ENCODE results near the gene SEC14L1. TPM values are rescaled to one million over a fixed set of nuclear protein-coding genes. Genes with fewer than 3 reads are reported as not detected.
"Not testable (repeated sequence)": the region's sequence is repeated elsewhere in the genome, so short reads cannot be mapped to it uniquely, and the experiment has no call there.

Gene SEC14L1
- total RNA-seq: 71.2 and 71.6 TPM in 2 replicates

GRCh38 chr17:77140878-77141767 lies at the start of gene SEC14L1:
Gene SEC14L1, plus strand, starts transcription at chr17:77140969. Its CDS starts 2,628 bp downstream, at chr17:77143597.
- intact Hi-C loops (cut with micrococcal nuclease): loop anchor here (1.0 to 5.0 kb wide), 3 partner anchors 13 to 404 kb away; partner anchors contain the start of genes MFSD11 and SRSF2

- intact Hi-C loops (cut with micrococcal nuclease): no loop called here
These were observed 48.7 kb upstream of the SEC14L1 start for GRCh38 chr17:77092025-77092424.

DNA sequence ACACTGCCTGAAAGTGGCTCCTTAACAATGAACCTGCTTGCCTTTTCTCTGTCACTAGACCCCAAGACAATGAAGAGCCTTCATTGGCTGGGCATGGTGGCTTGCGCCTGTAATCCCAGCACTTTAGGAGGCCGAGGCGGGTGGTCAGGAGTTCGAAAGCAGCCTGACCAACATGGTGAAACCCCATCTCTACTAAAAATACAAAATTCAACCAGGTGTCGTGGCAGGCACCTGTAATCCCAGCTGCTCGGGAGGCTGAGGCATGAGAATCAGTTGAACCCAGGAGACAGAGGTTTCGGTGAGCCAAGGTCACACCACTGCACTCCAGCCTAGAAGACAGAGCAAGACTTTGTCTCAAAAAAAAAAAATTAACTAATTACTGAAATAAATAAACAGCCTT lies 45.3 kb upstream of the SEC14L1 start:
- intact Hi-C loops (cut with micrococcal nuclease): no loop called here

GRCh38 chr17:77096570-77097214 lies 44.1 kb upstream of the SEC14L1 start:
- intact Hi-C loops (cut with micrococcal nuclease): no loop called here

- intact Hi-C loops (cut with micrococcal nuclease): no loop called here
These were observed 43.1 kb upstream of the SEC14L1 start for GRCh38 chr17:77097631-77098180.

- intact Hi-C loops (cut with micrococcal nuclease): no loop called here
These were observed 41.8 kb upstream of the SEC14L1 start for GRCh38 chr17:77098884-77099545.

DNA sequence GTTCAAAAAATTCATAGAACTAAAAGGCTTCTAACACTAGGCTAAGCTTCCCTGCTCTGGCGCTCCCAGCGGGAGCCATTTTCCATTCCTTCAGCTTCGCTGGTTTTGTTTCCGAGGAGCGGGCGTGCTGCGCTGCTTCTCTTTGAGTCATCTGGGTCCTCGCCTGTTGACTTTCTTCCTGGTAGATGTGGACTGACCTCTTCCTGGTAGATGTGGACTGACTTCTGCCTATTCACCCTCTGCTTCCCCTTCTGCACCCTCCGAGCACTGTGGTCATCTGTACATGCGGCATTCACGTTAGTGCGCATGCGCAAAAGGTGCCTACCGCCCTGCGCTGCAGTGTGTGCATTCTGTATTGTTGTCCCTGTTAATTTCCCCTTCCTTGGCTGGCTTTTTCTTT lies 40.8 kb upstream of the SEC14L1 start:
- intact Hi-C loops (cut with micrococcal nuclease): no loop called here

GRCh38 chr17:77101521-77102410 lies 39.0 kb upstream of the SEC14L1 start:
- intact Hi-C loops (cut with micrococcal nuclease): no loop called here

GRCh38 chr17:77102411-77103134 lies 38.2 kb upstream of the SEC14L1 start:
- intact Hi-C loops (cut with micrococcal nuclease): not testable (repeated sequence)

- intact Hi-C loops (cut with micrococcal nuclease): no loop called here
These were observed 35.1 kb upstream of the SEC14L1 start for GRCh38 chr17:77105706-77106105.

- intact Hi-C loops (cut with micrococcal nuclease): no loop called here
These were observed 33.9 kb upstream of the SEC14L1 start for GRCh38 chr17:77106874-77107358.

- intact Hi-C loops (cut with micrococcal nuclease): no loop called here
These were observed 33.0 kb upstream of the SEC14L1 start for GRCh38 chr17:77107506-77108433.

- intact Hi-C loops (cut with micrococcal nuclease): no loop called here
These were observed 31.5 kb upstream of the SEC14L1 start for GRCh38 chr17:77109159-77109759.

DNA sequence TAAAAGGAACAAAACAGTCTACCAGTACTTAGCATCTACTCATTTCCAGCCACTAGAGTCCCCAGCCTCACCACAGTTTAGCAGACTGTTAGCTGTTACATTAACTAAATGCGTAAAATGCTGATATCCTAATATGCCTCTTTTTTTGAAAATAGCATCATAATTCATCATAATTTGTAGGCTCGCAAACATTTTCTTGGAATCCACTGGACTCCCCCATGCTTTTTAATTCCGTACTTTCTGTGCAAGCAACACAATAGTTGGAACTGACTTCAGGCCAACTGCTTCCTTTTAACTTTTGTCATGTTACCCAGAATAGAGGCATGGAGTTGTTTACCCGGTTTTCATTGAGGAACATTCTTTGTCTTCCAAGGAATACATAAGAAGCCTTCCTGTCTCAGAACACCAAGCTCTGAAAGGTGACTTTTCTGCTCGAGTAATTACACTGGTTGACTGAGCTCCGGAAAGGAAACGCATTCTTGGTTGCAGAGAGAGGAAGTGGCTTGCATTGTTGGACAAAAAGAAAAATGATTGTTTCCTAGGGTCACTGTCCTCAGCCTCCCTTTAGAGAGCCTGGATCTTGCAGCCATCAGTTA lies 30.9 kb upstream of the SEC14L1 start:
- intact Hi-C loops (cut with micrococcal nuclease): no loop called here

DNA sequence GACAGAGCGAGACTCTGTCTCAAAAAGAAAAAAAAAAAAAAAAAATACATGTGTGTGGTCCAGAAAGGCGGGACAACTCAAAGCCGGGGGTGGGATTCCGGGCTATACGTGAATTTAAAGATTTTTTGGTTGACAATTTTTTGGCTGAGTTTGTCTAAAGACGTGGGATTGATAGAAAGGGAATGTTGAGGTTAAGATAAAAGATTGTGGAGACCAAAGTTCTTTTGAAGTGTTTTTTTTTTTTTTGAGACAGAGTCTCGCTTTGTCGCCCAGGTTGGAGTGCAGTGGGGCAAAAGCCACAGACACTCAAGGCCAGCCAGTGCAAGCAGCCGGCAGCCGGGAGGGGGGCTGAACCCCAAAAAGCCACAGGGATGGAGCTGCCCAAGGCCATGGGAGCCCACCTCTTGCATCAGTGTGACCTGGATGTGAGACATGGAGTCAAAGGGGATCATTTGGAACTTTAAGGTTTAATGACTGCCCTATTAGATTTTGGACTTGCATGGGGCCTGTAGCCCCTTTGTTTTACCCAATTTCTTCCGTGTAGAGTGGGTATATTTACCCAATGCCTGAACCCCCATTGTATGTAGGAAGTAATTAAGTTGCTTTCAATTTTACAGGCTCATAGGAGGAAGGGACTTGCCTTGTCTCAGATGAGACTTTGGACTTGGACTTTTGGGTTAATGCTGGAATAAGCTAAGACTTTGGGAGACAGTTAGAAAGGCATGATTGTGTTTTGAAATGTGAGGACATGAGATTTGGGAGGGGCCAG lies 29.4 kb upstream of the SEC14L1 start:
- intact Hi-C loops (cut with micrococcal nuclease): not testable (repeated sequence)

GRCh38 chr17:77111934-77112296 lies 28.9 kb upstream of the SEC14L1 start:
- intact Hi-C loops (cut with micrococcal nuclease): no loop called here

GRCh38 chr17:77115510-77115909 lies 25.3 kb upstream of the SEC14L1 start:
- intact Hi-C loops (cut with micrococcal nuclease): no loop called here

All from T-helper 2 cell treated with Interferon-gamma antibody and Interleukin-4, amounts not matched to agents 100 ng/mL and 5 ng/mL, for 36 hours (primary cell).